HG03159 (cell line): ENCODE data around the gene GPHN.
"Not testable (repeated sequence)": the region's sequence is repeated elsewhere in the genome, so short reads cannot be mapped to it uniquely, and the experiment has no call there.

Experiments used
- ATAC-seq: cut with Tn5 transposase; IDR thresholded peaks from one replicate; pipeline ENCODE4 v1.9.1; 2021; ENCODE audit warnings: mild to moderate bottlenecking, moderate library complexity; ENCODE audit not compliant: unreplicated experiment

Gene GPHN

GRCh38 chr14:66758031-66758613 is 250.2 kb downstream of the GPHN start:
- ATAC-seq: no peak

DNA sequence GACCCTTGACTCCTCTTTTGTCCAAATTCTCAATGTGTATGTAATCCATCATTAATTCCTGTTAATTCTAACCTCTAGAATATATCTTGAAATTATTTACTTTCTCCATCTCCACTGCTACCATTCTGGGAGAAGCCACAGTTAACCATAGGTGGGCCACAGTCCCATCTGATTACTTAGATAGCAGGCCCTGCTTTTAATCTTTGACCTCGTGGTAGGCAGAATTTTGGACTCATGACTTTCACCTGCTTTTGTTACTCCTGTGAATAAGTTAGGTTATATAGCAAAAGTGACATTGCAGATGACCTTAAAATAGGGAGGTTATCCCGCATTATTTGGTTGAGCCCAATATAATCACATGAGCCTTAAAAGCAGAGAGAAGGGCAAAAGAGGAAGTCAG is 264.2 kb downstream of the GPHN start:
- ATAC-seq: no peak

DNA sequence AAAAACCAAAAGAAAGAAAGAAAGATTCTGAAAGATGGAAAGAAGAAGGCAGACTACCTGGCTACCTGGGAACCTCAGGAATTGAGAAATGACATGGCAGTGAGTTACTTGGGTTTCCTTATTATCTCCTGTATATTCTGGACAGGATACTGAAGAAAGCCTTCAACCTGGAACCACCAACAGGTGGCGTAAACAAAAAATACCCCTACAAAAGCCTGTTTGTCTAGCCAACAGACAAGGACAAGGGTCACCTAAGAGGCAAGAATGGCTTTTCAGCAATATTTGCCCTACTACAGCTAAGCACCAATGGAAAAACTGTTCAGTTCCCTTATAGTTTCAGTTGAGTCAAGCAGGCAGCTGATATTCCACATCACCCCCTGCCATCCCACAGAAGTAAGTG is 274.9 kb downstream of the GPHN start:
- no peak for ATAC-seq

DNA sequence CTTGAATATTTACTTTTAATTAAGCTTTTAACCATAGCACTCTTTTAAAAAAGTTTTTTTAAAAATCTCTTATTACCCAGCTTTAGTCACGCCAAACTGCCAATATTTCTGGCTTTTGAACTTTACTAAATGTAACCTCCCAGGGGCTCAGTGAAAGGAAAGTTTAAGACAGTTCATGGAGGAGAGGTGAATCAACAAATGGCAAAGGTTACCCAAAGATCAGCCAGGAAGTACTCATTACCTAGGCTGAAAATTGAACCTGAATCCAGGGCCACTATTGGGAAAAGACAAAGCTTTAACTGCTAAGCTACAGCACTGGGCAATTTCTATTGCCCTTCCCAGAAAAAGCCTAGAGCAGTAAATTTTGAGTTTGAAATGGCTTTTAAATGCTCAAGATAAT is 282.2 kb downstream of the GPHN start:
- no peak for ATAC-seq

DNA sequence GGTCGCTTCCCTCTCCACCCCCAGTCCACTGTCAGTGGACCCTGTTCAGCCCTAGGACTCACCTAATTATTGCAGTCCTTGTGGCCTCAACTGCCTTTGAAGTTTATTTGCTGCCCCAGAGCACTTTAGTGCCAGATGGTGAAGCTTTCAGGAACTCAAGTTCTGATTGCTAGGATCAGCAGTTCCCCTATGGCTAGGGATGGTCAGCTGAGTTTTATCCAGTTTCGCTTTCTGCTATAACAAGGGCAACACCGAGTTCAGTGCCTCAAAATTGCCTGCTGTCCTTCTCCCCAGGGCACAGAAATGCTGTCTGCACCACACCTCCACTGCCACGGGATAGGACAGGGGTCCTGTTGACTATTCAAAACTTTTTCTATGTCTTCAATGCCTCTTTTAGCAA is 295.0 kb downstream of the GPHN start:
- ATAC-seq: no peak

- no peak for ATAC-seq
These were observed 296.2 kb downstream of the GPHN start for GRCh38 chr14:66804141-66804540.

DNA sequence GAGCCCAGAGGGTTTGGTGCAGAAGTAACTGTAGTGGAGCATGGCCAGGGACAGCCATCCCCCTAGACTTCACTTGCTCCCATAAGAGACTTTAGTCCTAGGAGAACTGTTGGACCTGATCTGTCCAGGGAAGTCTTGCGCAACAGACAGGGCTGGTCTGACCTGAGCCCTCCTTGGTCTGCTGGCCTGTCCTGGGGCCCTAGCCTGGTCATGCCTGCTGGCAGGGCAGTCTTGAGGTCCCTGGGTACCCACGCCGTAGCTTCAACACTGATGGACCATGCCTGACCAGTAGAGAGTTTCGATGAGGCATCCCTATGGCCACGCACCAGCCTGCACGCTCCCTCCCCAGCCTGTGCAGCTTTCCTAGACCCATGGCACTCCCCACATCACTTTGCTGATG is 305.7 kb downstream of the GPHN start:
- ATAC-seq: no peak

GRCh38 chr14:66815687-66816086 is 307.7 kb downstream of the GPHN start:
- ATAC-seq: no peak

DNA sequence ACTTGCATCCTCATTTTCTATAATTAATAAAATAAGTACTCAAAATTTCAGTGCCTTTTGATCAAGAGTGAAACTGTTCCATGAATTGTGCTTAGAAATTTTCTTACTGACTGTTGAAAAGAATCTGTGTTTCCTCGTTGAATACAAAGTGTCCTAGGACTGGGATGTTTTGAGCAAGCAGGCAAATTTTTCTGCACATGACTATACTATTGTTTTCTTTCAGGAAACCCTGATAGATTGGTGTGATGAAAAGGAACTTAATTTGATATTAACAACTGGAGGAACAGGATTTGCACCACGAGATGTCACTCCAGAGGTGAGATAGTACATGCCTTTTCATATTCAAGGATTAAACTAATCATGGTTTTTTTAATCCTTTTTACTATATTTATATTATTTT is 316.3 kb downstream of the GPHN start:
- no peak for ATAC-seq

GRCh38 chr14:66827182-66827581 is 319.2 kb downstream of the GPHN start:
- no peak for ATAC-seq

- no peak for ATAC-seq
These were observed 323.2 kb downstream of the GPHN start for GRCh38 chr14:66831173-66831572.

- ATAC-seq: no peak
These were observed 325.9 kb downstream of the GPHN start for GRCh38 chr14:66833816-66834215.

DNA sequence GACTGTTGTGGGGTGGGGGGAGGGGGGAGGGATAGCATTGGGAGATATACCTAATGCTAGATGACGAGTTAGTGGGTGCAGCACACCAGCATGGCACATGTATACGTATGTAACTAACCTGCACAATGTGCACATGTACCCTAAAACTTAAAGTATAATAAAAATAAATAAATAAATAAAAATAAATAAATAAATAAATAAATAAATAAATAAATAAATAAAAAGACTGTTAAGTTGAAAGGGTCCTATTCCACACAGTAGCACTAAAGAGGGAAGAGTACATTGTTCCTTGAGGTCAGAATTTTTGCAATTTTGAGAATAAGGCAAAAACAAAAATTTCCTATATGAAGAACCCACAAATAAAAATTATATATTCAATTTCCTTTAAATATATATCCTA is 329.5 kb downstream of the GPHN start:
- not testable (repeated sequence) for ATAC-seq

DNA sequence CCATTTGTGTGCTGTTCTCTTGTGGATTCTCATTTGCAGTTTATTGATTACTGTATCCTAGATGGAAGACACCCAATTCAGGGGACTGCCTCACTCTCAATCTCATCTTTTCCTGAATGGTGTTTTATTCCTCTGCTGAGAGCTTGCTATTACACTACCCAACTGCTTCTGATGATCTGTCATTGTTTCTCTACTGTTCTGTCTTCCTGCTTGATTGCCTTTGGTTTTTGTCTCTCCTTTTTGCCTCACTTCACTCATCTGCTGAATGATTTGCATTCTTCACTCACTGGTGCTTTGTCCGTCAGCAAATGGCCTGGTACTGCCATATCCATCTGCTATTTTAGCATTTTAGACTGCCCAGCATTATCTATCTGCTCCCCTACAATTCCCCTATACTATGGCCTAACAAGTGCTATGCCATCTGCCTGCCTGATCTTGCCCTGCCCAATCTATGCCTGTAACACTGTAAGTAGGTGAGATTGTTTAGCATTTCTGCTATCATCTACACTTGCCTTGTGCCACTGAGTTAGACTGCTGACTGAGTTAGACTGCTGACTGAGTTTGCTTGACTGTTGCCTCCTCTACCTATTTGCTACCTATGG is 335.1 kb downstream of the GPHN start:
- no peak for ATAC-seq

GRCh38 chr14:66850258-66850888 is 342.4 kb downstream of the GPHN start:
- ATAC-seq: no peak

DNA sequence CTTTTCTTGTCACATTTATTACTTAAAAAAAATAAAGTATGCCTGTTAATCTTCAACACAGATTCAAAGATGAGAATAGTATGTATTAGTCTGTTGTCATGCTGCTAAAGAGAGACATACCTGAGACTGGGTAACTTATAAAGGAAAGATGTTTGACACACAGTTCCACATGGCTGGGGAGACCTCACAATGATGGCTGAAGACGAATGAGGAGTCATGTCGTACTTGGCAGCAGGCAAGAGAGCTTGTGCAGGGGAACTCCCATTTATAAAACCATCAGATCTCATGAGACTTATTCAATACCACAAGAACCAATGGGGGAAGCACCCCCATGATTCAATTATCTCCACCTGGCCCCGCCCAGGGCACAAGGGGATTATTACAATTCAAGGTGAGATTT is 345.4 kb downstream of the GPHN start:
- no peak for ATAC-seq

DNA sequence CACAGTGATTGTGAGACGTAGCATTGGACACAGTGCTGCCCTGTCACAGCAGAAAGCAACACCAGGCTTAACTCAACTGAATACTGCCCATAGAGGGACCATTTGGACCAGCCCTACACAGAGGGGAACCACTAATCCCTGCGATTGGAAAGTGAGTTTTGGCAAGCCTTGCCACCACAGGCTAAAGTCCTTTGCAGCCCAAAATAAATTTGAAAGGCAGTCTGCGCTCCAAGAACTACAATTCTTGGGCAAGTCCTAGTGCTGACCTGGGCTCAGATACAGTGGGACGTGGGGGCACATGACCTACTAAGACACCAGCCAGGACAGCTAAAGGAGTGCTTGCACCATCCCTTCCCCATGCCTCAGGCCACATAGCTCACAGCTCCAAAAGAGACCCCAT is 349.9 kb downstream of the GPHN start:
- ATAC-seq: no peak

DNA sequence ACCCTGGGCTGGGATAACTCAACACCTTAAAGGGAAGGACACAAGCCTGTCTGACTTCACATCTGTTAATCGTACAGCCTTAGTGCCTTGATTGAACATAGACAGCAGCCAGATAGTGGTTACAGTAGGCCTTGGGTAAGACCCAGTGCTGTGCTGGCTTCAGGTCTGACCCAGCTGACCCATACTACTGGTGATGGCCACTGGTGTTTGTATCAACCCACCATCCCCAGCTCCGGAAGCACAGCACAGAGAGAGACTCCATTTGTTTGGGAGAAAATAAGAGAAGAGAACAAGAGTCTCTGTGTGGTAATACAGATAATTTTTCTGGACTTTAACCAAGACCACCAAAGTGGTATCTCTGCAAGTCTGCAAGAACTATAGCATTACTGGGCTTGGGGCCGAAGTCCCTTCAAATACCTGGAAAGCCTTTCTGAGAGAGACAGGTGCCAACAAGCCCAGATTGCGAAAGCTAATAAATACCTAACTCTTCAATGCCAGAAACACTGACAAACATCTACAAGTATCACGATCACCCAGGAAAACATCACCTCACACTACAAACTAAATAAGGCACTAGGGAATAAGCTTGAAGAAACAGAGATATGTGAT is 351.2 kb downstream of the GPHN start:
- ATAC-seq: no peak

- no peak for ATAC-seq
These were observed 373.6 kb downstream of the GPHN start for GRCh38 chr14:66881596-66881995.

GRCh38 chr14:66884149-66884548 is 376.2 kb downstream of the GPHN start:
- no peak for ATAC-seq

DNA sequence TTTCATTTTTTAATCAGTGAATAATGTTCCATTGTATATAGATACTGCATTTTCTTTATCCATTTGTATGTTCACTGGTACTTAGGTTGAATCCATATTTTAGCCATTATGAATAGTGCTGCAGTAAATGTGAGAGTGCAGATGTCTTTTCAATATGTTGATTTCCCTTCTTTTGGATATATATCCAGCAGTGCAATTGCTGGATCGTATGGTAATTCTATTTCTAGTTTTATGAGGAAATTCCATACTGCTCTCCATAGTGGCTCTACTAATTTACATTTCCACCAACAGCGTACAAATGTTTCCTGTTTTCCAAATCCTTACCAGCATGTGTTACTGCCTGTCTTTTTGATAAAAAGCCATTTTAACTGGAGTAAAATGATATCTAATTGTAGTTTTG is 392.8 kb downstream of the GPHN start:
- ATAC-seq: no peak

GRCh38 chr14:66910311-66910840 is 402.4 kb downstream of the GPHN start:
- no peak for ATAC-seq
